Activated naive CD8-positive, alpha-beta T cell treated with anti-CD3 and anti-CD28 coated beads for 36 hours (primary cell): Measurements from ENCODE around the gene SLIT1. TPM values are rescaled to one million over a fixed set of nuclear protein-coding genes. Genes with fewer than 3 reads are reported as not detected.
A peak's percentile ranks its signal among the peaks of the same experiment; 100 is the strongest.

Experiments used
- DNase-seq: peaks from one replicate; pipeline ENCODE4 v3.0.0; 2021
- H3K27ac Mint-ChIP-seq: one replicate; pipeline ENCODE4 v1.8.0; 2022; ENCODE audit warnings: mild to moderate bottlenecking, moderate library complexity, mixed read lengths
- H3K27me3 Mint-ChIP-seq: one replicate; pipeline ENCODE4 v1.8.0; 2022; ENCODE audit warnings: mild to moderate bottlenecking, mixed read lengths
- H3K36me3 Mint-ChIP-seq: one replicate; pipeline ENCODE4 v1.8.0; 2021; ENCODE audit warnings: mild to moderate bottlenecking, mixed read lengths
- H3K4me1 Mint-ChIP-seq: one replicate; pipeline ENCODE4 v1.8.0; 2021; ENCODE audit warnings: mixed read lengths
- H3K4me3 Mint-ChIP-seq: one replicate; pipeline ENCODE4 v1.8.0; 2022; ENCODE audit warnings: mild to moderate bottlenecking, moderate library complexity, mixed read lengths
- H3K9me3 Mint-ChIP-seq: one replicate; pipeline ENCODE4 v1.8.0; 2022; ENCODE audit warnings: mixed read lengths
- total RNA-seq, 2 experiments: library from RNA; stranded (reverse); gene quantifications; one replicate each; pipeline ENCODE4 v1.2.3, GENCODE V29; 2021

SLIT1 gene
- total RNA-seq, 2 experiments from 2014 or later, result 0.08 to 0.27 TPM

GRCh38 chr10:97028832-97029178 lies 157.0 kb downstream of the SLIT1 start:
- no peak for DNase-seq
- no peaks in the 10 kb centered on the region for H3K9me3 Mint-ChIP-seq
- no peaks in the 10 kb centered on the region for H3K36me3 Mint-ChIP-seq
- H3K27me3 Mint-ChIP-seq, result no peaks in the 10 kb centered on the region
- H3K4me1 Mint-ChIP-seq, result no peaks in the 10 kb centered on the region
- no peak overlapping the region for H3K27ac Mint-ChIP-seq
- H3K4me3 Mint-ChIP-seq, result no peak overlapping the region

- Mint-ChIP-seq H3K36me3 (no peaks in the 10 kb centered on the region), H3K27me3 (no peaks in the 10 kb centered on the region), H3K4me1 (no peaks in the 10 kb centered on the region), H3K27ac (no peak overlapping the region), H3K4me3 (no peak overlapping the region), H3K9me3 (no peaks in the 10 kb centered on the region)
- no peak for DNase-seq
Observed at GRCh38 chr10:97028126-97028831, 157.5 kb downstream of the SLIT1 start.

- no peak overlapping the region for H3K4me3 Mint-ChIP-seq
- H3K36me3 Mint-ChIP-seq, result no peaks in the 10 kb centered on the region
- DNase-seq, result peak; percentile 40
- H3K27me3 Mint-ChIP-seq, result no peaks in the 10 kb centered on the region
- no peak overlapping the region for H3K27ac Mint-ChIP-seq
- H3K9me3 Mint-ChIP-seq, result no peaks in the 10 kb centered on the region
- no peaks in the 10 kb centered on the region for H3K4me1 Mint-ChIP-seq
Observed at GRCh38 chr10:97025613-97026242, 160.0 kb downstream of the SLIT1 start.

- Mint-ChIP-seq H3K27ac (no peak overlapping the region), H3K9me3 (no peaks in the 10 kb centered on the region), H3K36me3 (no peaks in the 10 kb centered on the region), H3K4me3 (no peak overlapping the region), H3K27me3 (no peaks in the 10 kb centered on the region), H3K4me1 (no peaks in the 10 kb centered on the region)
- no peak for DNase-seq
Observed at GRCh38 chr10:97024168-97025073, 161.3 kb downstream of the SLIT1 start.

GRCh38 chr10:97023401-97024167 lies 162.2 kb downstream of the SLIT1 start:
- no peaks in the 10 kb centered on the region for H3K9me3 Mint-ChIP-seq
- no peaks in the 10 kb centered on the region for H3K36me3 Mint-ChIP-seq
- H3K4me3 Mint-ChIP-seq, result no peak overlapping the region
- DNase-seq, result no peak
- no peak overlapping the region for H3K27ac Mint-ChIP-seq
- no peaks in the 10 kb centered on the region for H3K4me1 Mint-ChIP-seq
- no peaks in the 10 kb centered on the region for H3K27me3 Mint-ChIP-seq

GRCh38 chr10:97022616-97023015 lies 163.1 kb downstream of the SLIT1 start:
- no peaks in the 10 kb centered on the region for H3K27me3 Mint-ChIP-seq
- H3K4me1 Mint-ChIP-seq, result no peaks in the 10 kb centered on the region

GRCh38 chr10:97020452-97021400 lies 165.0 kb downstream of the SLIT1 start:
- Mint-ChIP-seq H3K27ac (no peak overlapping the region), H3K27me3 (no peaks in the 10 kb centered on the region), H3K9me3 (no peaks in the 10 kb centered on the region), H3K36me3 (no peaks in the 10 kb centered on the region), H3K4me1 (peaks cover 13% of the 10 kb centered on the region), H3K4me3 (no peak overlapping the region)
- DNase-seq, result no peak

More at GRCh38 chr10:97022616-97023015, 163.1 kb downstream of the SLIT1 start:
- H3K27ac Mint-ChIP-seq, result no peak overlapping the region
- DNase-seq, result no peak
- no peaks in the 10 kb centered on the region for H3K36me3 Mint-ChIP-seq
- no peak overlapping the region for H3K4me3 Mint-ChIP-seq
- no peaks in the 10 kb centered on the region for H3K9me3 Mint-ChIP-seq

- Mint-ChIP-seq H3K4me3 (no peak overlapping the region), H3K27ac (no peak overlapping the region), H3K4me1 (peaks cover 19% of the 10 kb centered on the region), H3K9me3 (no peaks in the 10 kb centered on the region), H3K27me3 (no peaks in the 10 kb centered on the region), H3K36me3 (no peaks in the 10 kb centered on the region)
- DNase-seq, result no peak
Observed at GRCh38 chr10:97019213-97019844, 166.4 kb downstream of the SLIT1 start.

- H3K36me3 Mint-ChIP-seq, result no peaks in the 10 kb centered on the region
- no peak overlapping the region for H3K4me3 Mint-ChIP-seq
- no peaks in the 10 kb centered on the region for H3K9me3 Mint-ChIP-seq
- no peak overlapping the region for H3K27ac Mint-ChIP-seq
- H3K4me1 Mint-ChIP-seq, result peaks cover 19% of the 10 kb centered on the region
- no peaks in the 10 kb centered on the region for H3K27me3 Mint-ChIP-seq
- DNase-seq, result no peak
Observed at GRCh38 chr10:97018251-97019212, 167.2 kb downstream of the SLIT1 start.

- H3K4me3 Mint-ChIP-seq, result peak overlapping the region; percentile 48
- no peaks in the 10 kb centered on the region for H3K27me3 Mint-ChIP-seq
- H3K9me3 Mint-ChIP-seq, result no peaks in the 10 kb centered on the region
- peak overlapping the region; percentile 87 for H3K27ac Mint-ChIP-seq
- DNase-seq, result no peak
- peaks cover 19% of the 10 kb centered on the region for H3K4me1 Mint-ChIP-seq
- H3K36me3 Mint-ChIP-seq, result no peaks in the 10 kb centered on the region
Observed at GRCh38 chr10:97017474-97017903, 168.3 kb downstream of the SLIT1 start.

- Mint-ChIP-seq H3K4me1 (peaks cover 19% of the 10 kb centered on the region), H3K4me3 (peak overlapping the region; percentile 48), H3K27ac (peak overlapping the region; percentile 87), H3K9me3 (no peaks in the 10 kb centered on the region), H3K36me3 (no peaks in the 10 kb centered on the region), H3K27me3 (no peaks in the 10 kb centered on the region)
- DNase-seq, result peak; percentile 60
Observed at GRCh38 chr10:97016728-97017473, 168.9 kb downstream of the SLIT1 start.

- no peak for DNase-seq
- Mint-ChIP-seq H3K4me1 (peaks cover 19% of the 10 kb centered on the region), H3K27ac (no peak overlapping the region), H3K4me3 (no peak overlapping the region), H3K9me3 (no peaks in the 10 kb centered on the region), H3K36me3 (no peaks in the 10 kb centered on the region), H3K27me3 (no peaks in the 10 kb centered on the region)
Observed at GRCh38 chr10:97015240-97015639, 170.5 kb downstream of the SLIT1 start.
